ENCODE data around the gene APLF. TPM values are rescaled to one million over a fixed set of nuclear protein-coding genes. Genes with fewer than 3 reads are reported as not detected.

Gene APLF
- total RNA-seq, 1 donor from 2014 or later: 6.4 TPM

DNA sequence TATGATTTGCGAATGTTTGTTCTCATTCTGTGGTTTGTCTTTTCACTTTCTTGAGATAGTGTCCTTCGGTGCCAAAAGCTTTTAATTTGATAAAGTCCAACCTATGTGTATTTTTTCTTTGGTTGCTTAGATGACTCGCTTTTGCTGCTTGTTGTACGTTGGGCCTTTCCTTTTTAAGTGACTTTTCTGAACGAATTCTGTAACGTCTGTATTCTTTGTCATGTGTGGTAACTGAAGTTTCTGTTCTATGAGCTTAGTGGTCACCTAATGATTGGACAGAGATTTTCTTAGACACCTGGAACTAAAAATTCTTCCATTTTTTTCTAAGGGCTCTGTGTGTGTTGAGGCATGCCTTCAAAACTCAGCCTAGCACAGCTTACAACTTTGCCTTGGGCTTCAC lies 156.4 kb downstream of the APLF start:
- POLR2A ChIA-PET: no interaction called here
- DNase-seq (no peak), ATAC-seq (ENCODE audit: low read depth) (no peak)
- Mint-ChIP-seq H3K27me3 (no peaks in the 10 kb centered on the region), H3K9me3 (peaks cover 17% of the 10 kb centered on the region), H3K4me3 (no peak overlapping the region), H3K27ac (no peak overlapping the region), H3K4me1 (no peaks in the 10 kb centered on the region), H3K36me3 (ENCODE audit: low read depth) (peaks cover 5% of the 10 kb centered on the region)
- intact Hi-C loops (cut with micrococcal nuclease): no loop called here
- TF ChIP-seq, protein P1, sequence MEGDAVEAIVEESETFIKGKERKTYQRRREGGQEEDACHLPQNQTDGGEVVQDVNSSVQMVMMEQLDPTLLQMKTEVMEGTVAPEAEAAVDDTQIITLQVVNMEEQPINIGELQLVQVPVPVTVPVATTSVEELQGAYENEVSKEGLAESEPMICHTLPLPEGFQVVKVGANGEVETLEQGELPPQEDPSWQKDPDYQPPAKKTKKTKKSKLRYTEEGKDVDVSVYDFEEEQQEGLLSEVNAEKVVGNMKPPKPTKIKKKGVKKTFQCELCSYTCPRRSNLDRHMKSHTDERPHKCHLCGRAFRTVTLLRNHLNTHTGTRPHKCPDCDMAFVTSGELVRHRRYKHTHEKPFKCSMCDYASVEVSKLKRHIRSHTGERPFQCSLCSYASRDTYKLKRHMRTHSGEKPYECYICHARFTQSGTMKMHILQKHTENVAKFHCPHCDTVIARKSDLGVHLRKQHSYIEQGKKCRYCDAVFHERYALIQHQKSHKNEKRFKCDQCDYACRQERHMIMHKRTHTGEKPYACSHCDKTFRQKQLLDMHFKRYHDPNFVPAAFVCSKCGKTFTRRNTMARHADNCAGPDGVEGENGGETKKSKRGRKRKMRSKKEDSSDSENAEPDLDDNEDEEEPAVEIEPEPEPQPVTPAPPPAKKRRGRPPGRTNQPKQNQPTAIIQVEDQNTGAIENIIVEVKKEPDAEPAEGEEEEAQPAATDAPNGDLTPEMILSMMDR (IDR thresholded peaks at IDR 0.05): no peak
- CTCF ChIA-PET: no interaction called here

DNA sequence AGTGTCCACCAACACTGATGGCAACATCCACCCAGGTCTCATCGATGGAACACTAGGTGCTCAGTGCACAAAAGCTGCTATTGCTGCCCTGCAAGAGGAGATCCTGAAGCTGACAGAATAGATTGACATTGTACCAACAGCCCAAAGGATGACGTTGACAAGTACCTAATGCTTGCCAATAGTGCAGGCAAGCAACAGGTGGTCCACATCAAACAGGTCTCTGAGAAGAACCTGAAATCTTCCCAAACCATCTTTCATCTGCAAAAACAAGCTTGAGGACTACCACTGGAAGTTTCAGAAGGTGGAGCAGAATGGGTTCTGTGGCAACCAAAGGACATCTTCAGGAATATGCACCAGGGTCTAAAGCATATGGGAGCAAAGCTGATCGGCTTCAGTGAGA lies 160.2 kb downstream of the APLF start:
- POLR2A ChIA-PET: no interaction called here
- no peak overlapping the region for H3K27ac Mint-ChIP-seq
- TF ChIP-seq, protein P1 (IDR thresholded peaks at IDR 0.05): no peak
- H3K36me3 Mint-ChIP-seq (ENCODE audit: low read depth): peaks cover 2% of the 10 kb centered on the region
- intact Hi-C loops (cut with micrococcal nuclease): no loop called here
- no peak overlapping the region for H3K4me3 Mint-ChIP-seq
- peaks cover 7% of the 10 kb centered on the region for H3K9me3 Mint-ChIP-seq
- CTCF ChIA-PET: no interaction called here
- no peak for ATAC-seq (ENCODE audit: low read depth)
- H3K4me1 Mint-ChIP-seq: no peaks in the 10 kb centered on the region
- no peaks in the 10 kb centered on the region for H3K27me3 Mint-ChIP-seq
- no peak for DNase-seq

Other genes starting within 250 kb of the APLF start
- gene PPP3R1, start 215.1 kb upstream of the APLF start, total RNA-seq: 53.5 and 56.2 TPM in 2 replicates
- not detected in 2 replicates for gene CNRIP1, start 147.6 kb upstream of the APLF start, total RNA-seq
- 138 and 140 TPM in 2 replicates for gene PLEK, start 102.3 kb upstream of the APLF start, total RNA-seq
- gene FBXO48, start 291 bp upstream of the APLF start, total RNA-seq: 1.8 and 2.6 TPM in 2 replicates
- gene PROKR1, start 176.0 kb downstream of the APLF start, total RNA-seq: 0.05 and 0.09 TPM in 2 replicates